ENCODE data around the gene BCAS3.

DNA sequence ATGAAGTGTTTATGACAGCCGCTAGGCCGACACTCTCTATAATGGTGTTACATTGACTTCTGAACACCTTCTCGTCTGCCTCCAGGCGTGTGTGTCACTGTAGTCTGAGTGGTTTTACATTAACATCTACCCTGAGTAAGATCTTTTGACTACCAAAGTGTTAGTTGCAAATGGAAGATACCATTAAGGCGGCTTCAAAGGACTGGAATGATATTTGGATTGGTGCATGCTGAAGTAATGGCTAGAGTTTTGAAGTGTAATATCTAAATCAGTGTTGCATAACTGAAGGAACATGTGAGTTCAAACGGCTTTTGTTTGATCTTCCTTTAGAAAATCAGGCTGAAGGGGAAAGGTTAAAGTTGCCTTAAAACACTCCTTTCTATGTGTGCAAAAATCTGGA, 52.2 kb downstream of the BCAS3 start:
- TF ChIP-seq CTCF (IDR thresholded peaks at IDR 0.05): no peak
- TF ChIP-seq POLR2A (IDR thresholded peaks at IDR 0.05): no peak
